ENCODE data around the gene TCTN2.

The TCTN2 gene

GRCh38 chr12:123741937-123742572 is 71.1 kb downstream of the TCTN2 start:
- DNase-seq (ENCODE audit: low read depth), result no peak

GRCh38 chr12:123743002-123743401 is 72.1 kb downstream of the TCTN2 start:
- no peak for DNase-seq (ENCODE audit: low read depth)

GRCh38 chr12:123744836-123745235 is 73.9 kb downstream of the TCTN2 start:
- no peak for DNase-seq (ENCODE audit: low read depth)

- no peak for DNase-seq (ENCODE audit: low read depth)
Observed at GRCh38 chr12:123747309-123747708, 76.4 kb downstream of the TCTN2 start.

GRCh38 chr12:123748161-123748560 is 77.2 kb downstream of the TCTN2 start:
- DNase-seq (ENCODE audit: low read depth), result no peak

GRCh38 chr12:123748661-123749060 is 77.7 kb downstream of the TCTN2 start:
- no peak for DNase-seq (ENCODE audit: low read depth)

- DNase-seq (ENCODE audit: low read depth), result no peak
Observed at GRCh38 chr12:123749355-123749754, 78.4 kb downstream of the TCTN2 start.

GRCh38 chr12:123750159-123750656 is 79.3 kb downstream of the TCTN2 start:
- DNase-seq (ENCODE audit: low read depth), result no peak

- no peak for DNase-seq (ENCODE audit: low read depth)
Observed at GRCh38 chr12:123752046-123752445, 81.1 kb downstream of the TCTN2 start.

GRCh38 chr12:123754041-123754772 is 83.3 kb downstream of the TCTN2 start:
- no peak for DNase-seq (ENCODE audit: low read depth)

- no peak for DNase-seq (ENCODE audit: low read depth)
Observed at GRCh38 chr12:123757561-123757960, 86.6 kb downstream of the TCTN2 start.
